Measurements from ENCODE around the gene CFAP46.

DNA sequence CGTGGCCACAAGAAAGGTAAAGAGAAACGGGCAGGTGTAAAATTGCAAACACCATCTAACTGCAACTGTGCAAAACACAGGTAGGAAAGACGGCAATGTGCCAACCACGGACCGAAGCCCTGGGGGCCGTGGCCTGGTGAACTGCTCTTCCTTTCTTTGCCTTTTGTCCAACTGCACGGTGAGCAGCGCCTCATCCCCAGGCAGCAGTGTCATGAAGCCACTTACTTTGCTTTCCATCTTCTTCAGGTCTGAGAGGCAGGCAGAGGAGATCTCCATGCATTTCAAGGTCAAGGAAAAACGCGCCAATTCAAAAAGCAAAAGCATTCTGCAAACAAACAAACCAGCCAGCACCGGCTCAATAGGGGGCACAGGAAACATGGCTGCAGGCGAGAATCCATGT is 12.9 kb downstream of the CFAP46 start:
- no peak for TF ChIP-seq POLR2A (IDR thresholded peaks at IDR 0.05)
- TF ChIP-seq, protein P1, sequence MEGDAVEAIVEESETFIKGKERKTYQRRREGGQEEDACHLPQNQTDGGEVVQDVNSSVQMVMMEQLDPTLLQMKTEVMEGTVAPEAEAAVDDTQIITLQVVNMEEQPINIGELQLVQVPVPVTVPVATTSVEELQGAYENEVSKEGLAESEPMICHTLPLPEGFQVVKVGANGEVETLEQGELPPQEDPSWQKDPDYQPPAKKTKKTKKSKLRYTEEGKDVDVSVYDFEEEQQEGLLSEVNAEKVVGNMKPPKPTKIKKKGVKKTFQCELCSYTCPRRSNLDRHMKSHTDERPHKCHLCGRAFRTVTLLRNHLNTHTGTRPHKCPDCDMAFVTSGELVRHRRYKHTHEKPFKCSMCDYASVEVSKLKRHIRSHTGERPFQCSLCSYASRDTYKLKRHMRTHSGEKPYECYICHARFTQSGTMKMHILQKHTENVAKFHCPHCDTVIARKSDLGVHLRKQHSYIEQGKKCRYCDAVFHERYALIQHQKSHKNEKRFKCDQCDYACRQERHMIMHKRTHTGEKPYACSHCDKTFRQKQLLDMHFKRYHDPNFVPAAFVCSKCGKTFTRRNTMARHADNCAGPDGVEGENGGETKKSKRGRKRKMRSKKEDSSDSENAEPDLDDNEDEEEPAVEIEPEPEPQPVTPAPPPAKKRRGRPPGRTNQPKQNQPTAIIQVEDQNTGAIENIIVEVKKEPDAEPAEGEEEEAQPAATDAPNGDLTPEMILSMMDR (IDR thresholded peaks at IDR 0.05) = no peak
- no peak for TF ChIP-seq EP300 (IDR thresholded peaks at IDR 0.05)

Data from ovary (tissue), 3 donors.